H9 (cell line): Measurements from ENCODE around the gene MYO18B. TPM values are rescaled to one million over a fixed set of nuclear protein-coding genes. Genes with fewer than 3 reads are reported as not detected.

Experiments
- DNase-seq: peaks from one replicate; pipeline ENCODE4 v3.0.0-alpha.2; 2017
- H2AFZ ChIP-seq: one replicate; pipeline ENCODE4 v1.6.1; 2013; ENCODE audit warnings: mild to moderate bottlenecking, low read length, control low read depth, moderate library complexity
- H2AK5ac ChIP-seq: 2 replicates; pipeline ENCODE4 v1.6.1; 2013; ENCODE audit warnings: low read length, control low read depth, mixed read lengths; ENCODE audit not compliant: insufficient read length
- H2BK120ac ChIP-seq: one replicate; pipeline ENCODE4 v1.6.1; 2013; ENCODE audit warnings: low read depth, mild to moderate bottlenecking, low read length, control low read depth, inconsistent platforms; ENCODE audit not compliant: poor library complexity, severe bottlenecking
- H2BK12ac ChIP-seq: 2 replicates; pipeline ENCODE4 v1.6.1; 2013; ENCODE audit warnings: low read length, control low read depth, mixed read lengths, low read depth; ENCODE audit not compliant: insufficient read length
- H2BK15ac ChIP-seq: 2 replicates; pipeline ENCODE4 v1.6.1; 2013; ENCODE audit warnings: low read depth, low read length, control low read depth
- H2BK20ac ChIP-seq: one replicate; pipeline ENCODE4 v1.6.1; 2013; ENCODE audit warnings: low read depth, mild to moderate bottlenecking, low read length, control low read depth, inconsistent platforms; ENCODE audit not compliant: poor library complexity, severe bottlenecking
- H2BK5ac ChIP-seq: 2 replicates; pipeline ENCODE4 v1.6.1; 2013; ENCODE audit warnings: low read length, control low read depth, mixed read lengths; ENCODE audit not compliant: insufficient read length
- H3K14ac ChIP-seq: 2 replicates; pipeline ENCODE4 v1.6.1; 2013; ENCODE audit warnings: low read length, control low read depth; ENCODE audit not compliant: insufficient read depth
- H3K18ac ChIP-seq: 2 replicates; pipeline ENCODE4 v1.6.1; 2013; ENCODE audit warnings: low read depth, mild to moderate bottlenecking, mixed read lengths, low read length, control low read depth; ENCODE audit not compliant: insufficient read length
- H3K23ac ChIP-seq: 2 replicates; pipeline ENCODE4 v1.6.1; 2013; ENCODE audit warnings: low read length, control low read depth, mixed read lengths, low read depth; ENCODE audit not compliant: insufficient read length
- H3K23me2 ChIP-seq: 2 replicates; pipeline ENCODE4 v1.6.1; 2013; ENCODE audit warnings: low read depth, mild to moderate bottlenecking, mixed read lengths, low read length, control low read depth; ENCODE audit not compliant: insufficient read length, poor library complexity, severe bottlenecking
- H3K27ac ChIP-seq: 2 replicates; pipeline ENCODE4 v1.5.1; 2013; ENCODE audit warnings: low read length, control low read depth, mixed read lengths, low read depth; ENCODE audit not compliant: insufficient read length
- H3K27me3 ChIP-seq: 2 replicates; pipeline ENCODE4 v1.6.1; 2013; ENCODE audit warnings: low read length, control low read depth, inconsistent platforms; ENCODE audit not compliant: insufficient read depth
- H3K4ac ChIP-seq: 2 replicates; pipeline ENCODE4 v1.6.1; 2013; ENCODE audit warnings: low read depth, mild to moderate bottlenecking, control low read depth, inconsistent platforms, low read length, moderate library complexity
- H3K4me1 ChIP-seq: 2 replicates; pipeline ENCODE4 v1.6.1; 2013; ENCODE audit warnings: low read length, control low read depth, inconsistent platforms; ENCODE audit not compliant: insufficient read depth
- H3K4me2 ChIP-seq: 2 replicates; pipeline ENCODE4 v1.6.1; 2013; ENCODE audit warnings: low read length, control low read depth, mixed read lengths; ENCODE audit not compliant: insufficient read length, insufficient read depth
- H3K56ac ChIP-seq: 2 replicates; pipeline ENCODE4 v1.6.1; 2013; ENCODE audit warnings: low read depth, mild to moderate bottlenecking, mixed read lengths, low read length, control low read depth; ENCODE audit not compliant: insufficient read length
- H3K79me1 ChIP-seq: 2 replicates; pipeline ENCODE4 v1.6.1; 2013; ENCODE audit warnings: low read depth, mild to moderate bottlenecking, moderate library complexity, low read length, control low read depth, inconsistent platforms; ENCODE audit not compliant: insufficient read depth, poor library complexity, severe bottlenecking
- H3K79me2 ChIP-seq: 2 replicates; pipeline ENCODE4 v1.6.1; 2013; ENCODE audit warnings: low read length, control low read depth, inconsistent platforms; ENCODE audit not compliant: insufficient read depth
- H3K9ac ChIP-seq: 2 replicates; pipeline ENCODE4 v1.6.1; 2013; ENCODE audit warnings: low read length, control low read depth, mixed read lengths; ENCODE audit not compliant: insufficient read length; ENCODE audit errors: extremely low read depth
- H3K9me3 ChIP-seq: one replicate; pipeline ENCODE4 v1.6.1; 2013; ENCODE audit warnings: low read depth, low read length, inconsistent platforms; ENCODE audit not compliant: control insufficient read depth
- H3T11ph ChIP-seq: one replicate; pipeline ENCODE4 v1.6.1; 2013; ENCODE audit warnings: mild to moderate bottlenecking, low read length, control low read depth, inconsistent platforms
- H4K20me1 ChIP-seq: one replicate; pipeline ENCODE4 v1.6.1; 2013; ENCODE audit not compliant: control insufficient read depth, insufficient read length, insufficient read depth
- H4K5ac ChIP-seq: 2 replicates; pipeline ENCODE4 v1.6.1; 2013; ENCODE audit warnings: low read depth, mild to moderate bottlenecking, mixed read lengths, low read length, control low read depth; ENCODE audit not compliant: insufficient read length
- H4K8ac ChIP-seq: replicated peaks from 2 replicates; pipeline ENCODE4 v1.6.1; 2013; ENCODE audit warnings: low read length, control low read depth, mixed read lengths, low read depth; ENCODE audit not compliant: insufficient read length
- H4K91ac ChIP-seq: 2 replicates; pipeline ENCODE4 v1.6.1; 2013; ENCODE audit warnings: low read depth, mild to moderate bottlenecking, moderate library complexity, mixed read lengths, low read length, control low read depth; ENCODE audit not compliant: insufficient read length
- H3K27ac Mint-ChIP-seq, 3 experiments: 2 replicates in 2 of 3; 3 replicates in 1 of 3; pipeline ENCODE4 v1.8.0; 2020 to 2021; ENCODE audit warnings: mixed read lengths in 3 of 3, mild to moderate bottlenecking in 1 of 3, moderate library complexity in 1 of 3
- H3K27me3 Mint-ChIP-seq: 2 replicates; pipeline ENCODE4 v1.8.0; 2021; ENCODE audit warnings: low read depth, mild to moderate bottlenecking, moderate library complexity, mixed read lengths
- H3K36me3 Mint-ChIP-seq, 3 experiments: 2 replicates in 2 of 3; 3 replicates in 1 of 3; pipeline ENCODE4 v1.8.0; 2020 to 2021; ENCODE audit warnings: low read depth in 3 of 3, mixed read lengths in 3 of 3; ENCODE audit not compliant: insufficient read depth in 1 of 3
- H3K4me1 Mint-ChIP-seq, 2 experiments: 2 replicates each; pipeline ENCODE4 v1.8.0; 2020; ENCODE audit warnings: mixed read lengths in 2 of 2
- H3K4me3 Mint-ChIP-seq, 2 experiments: 2 replicates in 1 of 2; 3 replicates in 1 of 2; pipeline ENCODE4 v1.8.0; 2020 to 2021; ENCODE audit warnings: mild to moderate bottlenecking in 2 of 2, mixed read lengths in 2 of 2, moderate library complexity in 1 of 2
- H3K9me3 Mint-ChIP-seq, 2 experiments: 2 replicates in 1 of 2; 3 replicates in 1 of 2; pipeline ENCODE4 v1.8.0; 2020; ENCODE audit warnings: mild to moderate bottlenecking in 2 of 2, mixed read lengths in 2 of 2, moderate library complexity in 1 of 2
- CTCF ChIP-seq: fragments of 200-600 bp; sonication (generic); conservative IDR thresholded peaks from 3 replicates; pipeline ENCODE4 v1.8.0; 2021; ENCODE audit warnings: antibody characterized with exemption, mild to moderate bottlenecking
- WGBS: extraction: QIAGEN DNeasy Blood & Tissue Kit; methylation state at CpG from one replicate; pipeline ENCODE4 v1.1.7; 2013; ENCODE audit warnings: missing lambda C conversion rate, low lambda C conversion rate, mixed read lengths; ENCODE audit not compliant: insufficient read length; ENCODE audit errors: extremely low coverage; 5-methylcytosine and 5-hydroxymethylcytosine counted together
- total RNA-seq: library from RNA; stranded (reverse); gene quantifications from 2 replicates; pipeline ENCODE4 v1.2.1, GENCODE V29; 2021

MYO18B gene
- total RNA-seq, 1 experiment from 2014 or later = 0.46 TPM

- H3K36me3 Mint-ChIP-seq = no peaks in the 10 kb centered on the region
- H3K27me3 Mint-ChIP-seq = peaks cover 9% of the 10 kb centered on the region
- no peak overlapping the region for H3K23ac ChIP-seq
- H4K91ac ChIP-seq = no peak overlapping the region
- no peak overlapping the region for H3K4me3 Mint-ChIP-seq
- no peak overlapping the region for H2BK5ac ChIP-seq
- no peak overlapping the region for H3K27ac Mint-ChIP-seq
- H3K4ac ChIP-seq = no peak overlapping the region
- H2BK12ac ChIP-seq = no peak overlapping the region
- no peak overlapping the region for H4K8ac ChIP-seq
- H4K20me1 ChIP-seq = no peaks in the 10 kb centered on the region
- H3K27me3 ChIP-seq = no peaks in the 10 kb centered on the region
- H3K4me2 ChIP-seq = no peak overlapping the region
- DNase-seq = no peak
- no peak overlapping the region for H4K5ac ChIP-seq
- H2BK120ac ChIP-seq = no peak overlapping the region
- H3T11ph ChIP-seq = no peak overlapping the region
- no peak overlapping the region for H2BK15ac ChIP-seq
- no peaks in the 10 kb centered on the region for H3K79me2 ChIP-seq
- no peak overlapping the region for H2AK5ac ChIP-seq
- WGBS = no CpG with 5 or more reads among the region's 5 CpGs
- H2AFZ ChIP-seq = no peak overlapping the region
- no peak overlapping the region for H3K18ac ChIP-seq
- H3K56ac ChIP-seq = no peak overlapping the region
- H3K4me1 ChIP-seq = no peaks in the 10 kb centered on the region; the same call in 1 of the 2 replicates
- H3K9ac ChIP-seq = no peak overlapping the region
- no peaks in the 10 kb centered on the region for H3K9me3 Mint-ChIP-seq
- H3K14ac ChIP-seq = no peak overlapping the region
- H2BK20ac ChIP-seq = no peak overlapping the region
- no peaks in the 10 kb centered on the region for H3K23me2 ChIP-seq
- no peaks in the 10 kb centered on the region for H3K79me1 ChIP-seq
- H3K9me3 ChIP-seq = no peaks in the 10 kb centered on the region
- no peak overlapping the region for H3K27ac ChIP-seq
- H3K4me1 Mint-ChIP-seq = peaks cover 11 to 12% of the 10 kb centered on the region in 2 experiments
- TF ChIP-seq CTCF = no peak
These were observed 49.6 kb downstream of the MYO18B start for GRCh38 chr22:25791556-25791955.
